HepG2 (cell line): ENCODE results near the gene MIB2. TPM values are rescaled to one million over a fixed set of nuclear protein-coding genes. Genes with fewer than 3 reads are reported as not detected.

Source experiments
- AGO1 ChIP-seq: fragments of 200-400 bp; formaldehyde crosslinking; IDR thresholded peaks from 2 replicates; pipeline ENCODE4 v1.6.1; 2017; ENCODE audit warnings: mild to moderate bottlenecking, low read depth, low read length, moderate library complexity; ENCODE audit not compliant: poor library complexity, severe bottlenecking
- ATF7 ChIP-seq, 2 experiments: fragments of 450-650 bp in 1 of 2; sonication (generic) in 1 of 2; formaldehyde crosslinking in 1 of 2; IDR thresholded peaks; 2 replicates each; pipeline versions ENCODE4 v1.4.0 to v1.6.1; 2016 to 2020; ENCODE audit warnings: antibody characterized with exemption in 1 of 2, mild to moderate bottlenecking in 1 of 2, missing genetic modification reagents in 1 of 2
- BCLAF1 ChIP-seq: fragments of 450-650 bp; IDR thresholded peaks from 2 replicates; pipeline ENCODE4 v1.6.1; 2017; ENCODE audit warnings: mild to moderate bottlenecking
- DNMT1 ChIP-seq: sonication (generic); formaldehyde crosslinking; IDR thresholded peaks from 2 replicates; pipeline ENCODE4 v1.5.1; 2020; ENCODE audit warnings: mild to moderate bottlenecking, missing genetic modification reagents
- ETV5 ChIP-seq: IDR thresholded peaks from 2 replicates; pipeline ENCODE4 v1.6.1; 2018; ENCODE audit warnings: missing biosample characterization, missing genetic modification reagents, inconsistent platforms, borderline replicate concordance
- KDM3A ChIP-seq: IDR thresholded peaks from 2 replicates; pipeline ENCODE4 v1.6.1; 2018; ENCODE audit warnings: low read depth, missing compliant biosample characterization
- MTF2 ChIP-seq: sonication (generic); formaldehyde crosslinking; IDR thresholded peaks from 2 replicates; pipeline ENCODE4 v1.5.0; 2020; ENCODE audit warnings: missing genetic modification reagents, borderline replicate concordance
- MYC ChIP-seq: sonication (generic); formaldehyde crosslinking; IDR thresholded peaks from 2 replicates; pipeline ENCODE4 v1.9.0; 2021; ENCODE audit warnings: missing genetic modification reagents, borderline replicate concordance
- NAIF1 ChIP-seq: sonication (generic); formaldehyde crosslinking; IDR thresholded peaks from 2 replicates; pipeline ENCODE4 v1.5.0; 2020; ENCODE audit warnings: mild to moderate bottlenecking, missing genetic modification reagents, borderline replicate concordance
- POLR2A ChIP-seq, 2 experiments: IDR thresholded peaks; 2 replicates each; pipeline ENCODE4 v1.6.1; 2011; ENCODE audit warnings: low read depth in 2 of 2, low read length in 2 of 2, mild to moderate bottlenecking in 1 of 2, moderate library complexity in 1 of 2; ENCODE audit not compliant: insufficient read depth in 1 of 2
- RARA ChIP-seq: IDR thresholded peaks from 2 replicates; pipeline ENCODE4 v1.6.1; 2016; ENCODE audit warnings: missing genetic modification reagents, missing compliant biosample characterization
- RFX3 ChIP-seq: IDR thresholded peaks from 2 replicates; pipeline ENCODE4 v1.6.1; 2016; ENCODE audit warnings: missing biosample characterization, missing genetic modification reagents
- SCMH1 ChIP-seq: sonication (generic); formaldehyde crosslinking; IDR thresholded peaks from 2 replicates; pipeline ENCODE4 v1.9.0; 2021; ENCODE audit warnings: missing genetic modification reagents, mild to moderate bottlenecking, borderline replicate concordance
- SPEN ChIP-seq: sonication (generic); formaldehyde crosslinking; IDR thresholded peaks from 2 replicates; pipeline ENCODE4 v1.5.1; 2020; ENCODE audit warnings: low read depth, mild to moderate bottlenecking, missing genetic modification reagents
- SRF ChIP-seq: IDR thresholded peaks from 2 replicates; pipeline ENCODE4 v1.6.1; 2011; ENCODE audit warnings: mild to moderate bottlenecking, low read depth, low read length, moderate library complexity
- TERF1 ChIP-seq: sonication (generic); formaldehyde crosslinking; IDR thresholded peaks from 2 replicates; pipeline ENCODE4 v1.8.0; 2022; ENCODE audit warnings: mild to moderate bottlenecking, missing genetic modification reagents, moderate library complexity
- ZFX ChIP-seq: sonication (generic); formaldehyde crosslinking; IDR thresholded peaks from 2 replicates; pipeline ENCODE4 v1.4.0; 2020; ENCODE audit warnings: mild to moderate bottlenecking, low read depth, missing genetic modification reagents, moderate library complexity
- ZNF451 ChIP-seq: sonication (generic); formaldehyde crosslinking; IDR thresholded peaks from 2 replicates; pipeline ENCODE4 v1.5.0; 2020; ENCODE audit warnings: mild to moderate bottlenecking, missing genetic modification reagents
- ZNF615 ChIP-seq: sonication (generic); formaldehyde crosslinking; IDR thresholded peaks from 2 replicates; pipeline ENCODE4 v1.5.0; 2020; ENCODE audit warnings: mild to moderate bottlenecking, missing genetic modification reagents, borderline replicate concordance
- polyA plus RNA-seq, 8 experiments: library from polyadenylated mRNA; depleted of rRNA in 3 of 8; stranded (reverse) in 7 of 8; unstranded in 1 of 8; fragments of >200 nt; fragmentation: Illumina TruSeq in 4 of 8; extraction: Trizol in 4 of 8; gene quantifications; 2 replicates each; pipeline versions ENCODE4 v1.2.1 to v1.2.3, GENCODE V29; 2011 to 2016; ENCODE audit warnings: low read depth in 4 of 8, missing spikeins in 1 of 8, mixed read lengths in 1 of 8; ENCODE audit not compliant: insufficient read depth in 1 of 8
- total RNA-seq, 5 experiments: library from RNA; depleted of rRNA; stranded (reverse); fragments of >200 nt; fragmentation: Illumina TruSeq; extraction: Trizol; gene quantifications; 2 replicates each; pipeline ENCODE4 v1.2.3, GENCODE V29; 2016; ENCODE audit warnings: low read depth in 1 of 5
- TF ChIP-seq, protein P1 (sequence below): sonication (generic); formaldehyde crosslinking; IDR thresholded peaks from 2 replicates; pipeline ENCODE4 v1.5.0; 2020; ENCODE audit warnings: missing genetic modification reagents
- TF ChIP-seq, protein P2 (sequence below): sonication (generic); formaldehyde crosslinking; IDR thresholded peaks from 2 replicates; pipeline ENCODE4 v1.4.0; 2020; ENCODE audit warnings: missing genetic modification reagents
- TF ChIP-seq, protein P3 (sequence below): sonication (generic); formaldehyde crosslinking; IDR thresholded peaks from 2 replicates; pipeline ENCODE4 v1.9.0; 2021; ENCODE audit warnings: missing genetic modification reagents, borderline replicate concordance

MIB2 gene
- total and polyA plus RNA-seq, 2 of the 13 experiments (the other 11 are each of a cell fraction or from before 2014, with no cell fraction given), result 19.9 to 30.4 TPM

- TF ChIP-seq MTF2 (CRISPR knock-in tag) (no peak), ZNF451 (no peak), ATF7 (IDR thresholded peaks at IDR 0.05) (no peak), ATF7 (CRISPR knock-in tag; IDR thresholded peaks at IDR 0.05) (no peak; the same call in 1 of the 2 replicates), SRF (no peak), ZFX (peak; percentile 99), SPEN (CRISPR knock-in tag) (peak; percentile 86), SCMH1 (no peak), RARA (peak; percentile 80; the same call in 1 of the 2 replicates), POLR2A (IDR thresholded peaks at IDR 0.05; ENCODE audit: insufficient read depth in 1 of 2, low read depth in 2 of 2, low read length in 2 of 2) (peak; percentile 51 to 73; a peak in 2 of 4 replicates), NAIF1 (CRISPR knock-in tag) (no peak), ZNF615 (CRISPR knock-in tag) (no peak), TERF1 (CRISPR knock-in tag) (no peak), MYC (CRISPR knock-in tag) (peak; percentile 89), RFX3 (no peak), KDM3A (CRISPR knock-in tag) (0 out of 2 replicates have a peak, but pooled peaks have one; percentile 58), DNMT1 (CRISPR knock-in tag) (no peak), BCLAF1 (no peak), AGO1 (no peak), ETV5 (no peak)
- TF ChIP-seq, protein P1, sequence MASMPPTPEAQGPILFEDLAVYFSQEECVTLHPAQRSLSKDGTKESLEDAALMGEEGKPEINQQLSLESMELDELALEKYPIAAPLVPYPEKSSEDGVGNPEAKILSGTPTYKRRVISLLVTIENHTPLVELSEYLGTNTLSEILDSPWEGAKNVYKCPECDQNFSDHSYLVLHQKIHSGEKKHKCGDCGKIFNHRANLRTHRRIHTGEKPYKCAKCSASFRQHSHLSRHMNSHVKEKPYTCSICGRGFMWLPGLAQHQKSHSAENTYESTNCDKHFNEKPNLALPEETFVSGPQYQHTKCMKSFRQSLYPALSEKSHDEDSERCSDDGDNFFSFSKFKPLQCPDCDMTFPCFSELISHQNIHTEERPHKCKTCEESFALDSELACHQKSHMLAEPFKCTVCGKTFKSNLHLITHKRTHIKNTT (CRISPR knock-in tag), result no peak
- TF ChIP-seq, protein P2, sequence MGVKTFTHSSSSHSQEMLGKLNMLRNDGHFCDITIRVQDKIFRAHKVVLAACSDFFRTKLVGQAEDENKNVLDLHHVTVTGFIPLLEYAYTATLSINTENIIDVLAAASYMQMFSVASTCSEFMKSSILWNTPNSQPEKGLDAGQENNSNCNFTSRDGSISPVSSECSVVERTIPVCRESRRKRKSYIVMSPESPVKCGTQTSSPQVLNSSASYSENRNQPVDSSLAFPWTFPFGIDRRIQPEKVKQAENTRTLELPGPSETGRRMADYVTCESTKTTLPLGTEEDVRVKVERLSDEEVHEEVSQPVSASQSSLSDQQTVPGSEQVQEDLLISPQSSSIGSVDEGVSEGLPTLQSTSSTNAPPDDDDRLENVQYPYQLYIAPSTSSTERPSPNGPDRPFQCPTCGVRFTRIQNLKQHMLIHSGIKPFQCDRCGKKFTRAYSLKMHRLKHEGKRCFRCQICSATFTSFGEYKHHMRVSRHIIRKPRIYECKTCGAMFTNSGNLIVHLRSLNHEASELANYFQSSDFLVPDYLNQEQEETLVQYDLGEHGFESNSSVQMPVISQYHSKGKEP (CRISPR knock-in tag), result no peak
- TF ChIP-seq, protein P3, sequence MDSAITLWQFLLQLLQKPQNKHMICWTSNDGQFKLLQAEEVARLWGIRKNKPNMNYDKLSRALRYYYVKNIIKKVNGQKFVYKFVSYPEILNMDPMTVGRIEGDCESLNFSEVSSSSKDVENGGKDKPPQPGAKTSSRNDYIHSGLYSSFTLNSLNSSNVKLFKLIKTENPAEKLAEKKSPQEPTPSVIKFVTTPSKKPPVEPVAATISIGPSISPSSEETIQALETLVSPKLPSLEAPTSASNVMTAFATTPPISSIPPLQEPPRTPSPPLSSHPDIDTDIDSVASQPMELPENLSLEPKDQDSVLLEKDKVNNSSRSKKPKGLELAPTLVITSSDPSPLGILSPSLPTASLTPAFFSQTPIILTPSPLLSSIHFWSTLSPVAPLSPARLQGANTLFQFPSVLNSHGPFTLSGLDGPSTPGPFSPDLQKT, result no peak
These were observed 63.5 kb downstream of the MIB2 start (continued) for GRCh38 chr1:1678581-1679380.
